Endothelial cell of umbilical vein (primary cell): Measurements from ENCODE around the gene MBD3. TPM values are rescaled to one million over a fixed set of nuclear protein-coding genes. Genes with fewer than 3 reads are reported as not detected.

Experiments
- BruUV-seq: library from RNA; stranded (reverse); fragments of 400-500 nt; replicated peaks from 2 replicates; lab custom pipeline; 2021; lab: Mats Ljungman, UMichigan
- CTCF ChIA-PET: fragments of 300-600, 350-600 bp; sonication (Branson Sonifier 250); formaldehyde crosslinking; loops from one replicate; lab custom pipeline; 2021; ENCODE audit warnings: antibody characterized with exemption, inconsistent platforms; lab: Charles Lee
- POLR2A ChIA-PET: fragments of 300-600, 350-600 bp; sonication (Branson Sonifier 250); formaldehyde crosslinking; loops from one replicate; lab custom pipeline; 2021; ENCODE audit warnings: antibody characterized with exemption, inconsistent platforms; lab: Charles Lee
- DNase-seq: peaks from one replicate; pipeline ENCODE4 v3.0.0-alpha.2; 2011; ENCODE audit warnings: low read depth, low spot score
- FAIRE-seq: peaks from 2 replicates; lab custom pipeline; 2011; peaks lifted over from hg19 to GRCh38; lab: Jason Lieb, UNC
- H2AFZ ChIP-seq: 2 replicates; pipeline ENCODE4 v1.6.0; 2012; ENCODE audit warnings: low read depth, low read length, control low read depth, inconsistent platforms
- H3K27ac ChIP-seq: 2 replicates; pipeline ENCODE4 v1.5.1; 2011; ENCODE audit warnings: low read depth, mild to moderate bottlenecking, control low read depth, low read length, moderate library complexity; ENCODE audit not compliant: insufficient read depth
- H3K27me3 ChIP-seq, 2 experiments: 2 replicates each; pipeline versions ENCODE4 v1.6.0 to v1.6.1; 2011; ENCODE audit warnings: low read length in 2 of 2, mixed read lengths in 1 of 2; ENCODE audit not compliant: control insufficient read depth in 2 of 2, insufficient read depth in 2 of 2
- H3K36me3 ChIP-seq, 2 experiments: 2 replicates in 1 of 2; 3 replicates in 1 of 2; pipeline ENCODE4 v1.5.1; 2011; ENCODE audit warnings: low read length in 2 of 2, mild to moderate bottlenecking in 1 of 2, moderate library complexity in 1 of 2; ENCODE audit not compliant: control insufficient read depth in 2 of 2, insufficient read depth in 2 of 2; ENCODE audit errors: extremely low read depth in 1 of 2
- H3K4me1 ChIP-seq: 3 replicates; pipeline ENCODE4 v1.5.1; 2011; ENCODE audit warnings: mild to moderate bottlenecking, low read length; ENCODE audit not compliant: control insufficient read depth, insufficient read depth; ENCODE audit errors: extremely low read depth
- H3K4me2 ChIP-seq: 2 replicates; pipeline ENCODE4 v1.6.1; 2011; ENCODE audit warnings: low read length, control low read depth, mixed read lengths; ENCODE audit not compliant: insufficient read depth
- H3K4me3 ChIP-seq, 3 experiments: fragments of 200-600 bp in 1 of 3; sonication (generic), shearing (Covaris generic) in 1 of 3; replicated peaks in 1 of 3; 2 replicates each; pipeline ENCODE4 v1.5.1; 2011 to 2016; ENCODE audit warnings: control low read depth in 3 of 3, low read length in 3 of 3, mild to moderate bottlenecking in 2 of 3, inconsistent platforms in 1 of 3, low read depth in 1 of 3, moderate library complexity in 1 of 3; ENCODE audit not compliant: insufficient read depth in 1 of 3
- H3K79me2 ChIP-seq: 2 replicates; pipeline ENCODE4 v1.6.0; 2012; ENCODE audit warnings: low read length, inconsistent platforms; ENCODE audit not compliant: control insufficient read depth, insufficient read depth
- H3K9ac ChIP-seq: replicated peaks from 2 replicates; pipeline ENCODE3; 2011; ENCODE audit warnings: low read length, control low read depth; ENCODE audit not compliant: insufficient read depth; ENCODE audit errors: extremely low read depth
- H3K9me1 ChIP-seq: replicated peaks from 3 replicates; pipeline ENCODE4 v1.6.0; 2011; ENCODE audit warnings: mild to moderate bottlenecking, low read length; ENCODE audit not compliant: control insufficient read depth, insufficient read depth; ENCODE audit errors: extremely low read depth
- H3K9me3 ChIP-seq: replicated peaks from 2 replicates; pipeline ENCODE4 v1.5.1; 2012; ENCODE audit warnings: low read length, inconsistent platforms; ENCODE audit not compliant: control insufficient read depth, insufficient read depth
- H4K20me1 ChIP-seq: replicated peaks from 2 replicates; pipeline ENCODE3; 2011; ENCODE audit warnings: mild to moderate bottlenecking, low read length; ENCODE audit not compliant: control insufficient read depth, insufficient read depth; ENCODE audit errors: extremely low read depth
- CTCF ChIP-seq, 2 donors: IDR thresholded peaks; 1 replicate in 1 of 2; 2 replicates in 1 of 2; pipeline ENCODE4 v1.5.1; 2011; ENCODE audit warnings: low read length in 2 of 2, mild to moderate bottlenecking in 2 of 2, moderate library complexity in 2 of 2, control low read depth in 1 of 2, inconsistent platforms in 1 of 2, low read depth in 1 of 2; ENCODE audit not compliant: insufficient read depth in 1 of 2; ENCODE audit errors: extremely low read depth in 1 of 2
- EZH2 ChIP-seq: IDR thresholded peaks from 2 replicates; pipeline ENCODE4 v1.6.1; 2012; ENCODE audit warnings: borderline replicate concordance, low read depth, mild to moderate bottlenecking, moderate library complexity, low read length, inconsistent platforms; ENCODE audit not compliant: severe bottlenecking
- FOS ChIP-seq: IDR thresholded peaks from 2 replicates; pipeline ENCODE4 v1.6.1; 2011; ENCODE audit warnings: mild to moderate bottlenecking, low read length, moderate library complexity, borderline replicate concordance; ENCODE audit not compliant: insufficient read depth
- GATA2 ChIP-seq: IDR thresholded peaks from 2 replicates; pipeline ENCODE4 v1.7.0; 2011; ENCODE audit warnings: low read depth, mild to moderate bottlenecking, moderate library complexity, mixed read lengths, low read length; ENCODE audit not compliant: insufficient read length, insufficient read depth
- JUN ChIP-seq: IDR thresholded peaks from 2 replicates; pipeline ENCODE4 v1.6.1; 2011; ENCODE audit warnings: borderline replicate concordance, low read depth; ENCODE audit not compliant: insufficient read length, insufficient read depth
- MYC ChIP-seq: IDR thresholded peaks from one replicate; pipeline ENCODE4 v1.6.1; 2011; ENCODE audit warnings: mild to moderate bottlenecking, low read depth, low read length
- POLR2A ChIP-seq: IDR thresholded peaks from 2 replicates; pipeline ENCODE4 v1.6.1; 2012; ENCODE audit warnings: low read depth, mild to moderate bottlenecking, control low read depth, low read length
- POLR2AphosphoS5 ChIP-seq: IDR thresholded peaks from 2 replicates; pipeline ENCODE4 v1.6.1; 2012; ENCODE audit warnings: low read depth, mild to moderate bottlenecking, control low read depth, low read length, moderate library complexity; ENCODE audit not compliant: insufficient read depth
- dilution Hi-C: fragments of 300-500 bp; cut with MboI; formaldehyde crosslinking; loops from one replicate; pipeline ENCODE4 v1.15.0; 2019; ENCODE audit warnings: low sequenced_read_pairs; ENCODE audit not compliant: extremely low pct_ligation_motif_present
- intact Hi-C: fragments of 100-400 bp; cut with micrococcal nuclease; formaldehyde crosslinking; loops from one replicate; pipeline ENCODE4 v1.10.0; 2022
- polyA plus RNA-seq, 4 experiments: library from polyadenylated mRNA; depleted of rRNA in 3 of 4; stranded (reverse) in 3 of 4; unstranded in 1 of 4; fragments of >200 nt; gene quantifications; 2 replicates each; pipeline versions ENCODE4 v1.2.1 to v1.2.3, GENCODE V29; 2011 to 2012; ENCODE audit warnings: missing spikeins in 1 of 4
- total RNA-seq: library from RNA; stranded (reverse); gene quantifications from 2 replicates; pipeline ENCODE4 v1.2.3, GENCODE V29; 2021
- TF ChIP-seq, protein P1 (sequence below): IDR thresholded peaks from 2 replicates; pipeline ENCODE4 v1.6.1; 2011; ENCODE audit not compliant: insufficient read depth, insufficient read length

MBD3 gene
- total and polyA plus RNA-seq, 2 donors (not counting 3 experiments of a cell fraction or from before 2014, with no cell fraction given): 96.8 to 120 TPM

DNA sequence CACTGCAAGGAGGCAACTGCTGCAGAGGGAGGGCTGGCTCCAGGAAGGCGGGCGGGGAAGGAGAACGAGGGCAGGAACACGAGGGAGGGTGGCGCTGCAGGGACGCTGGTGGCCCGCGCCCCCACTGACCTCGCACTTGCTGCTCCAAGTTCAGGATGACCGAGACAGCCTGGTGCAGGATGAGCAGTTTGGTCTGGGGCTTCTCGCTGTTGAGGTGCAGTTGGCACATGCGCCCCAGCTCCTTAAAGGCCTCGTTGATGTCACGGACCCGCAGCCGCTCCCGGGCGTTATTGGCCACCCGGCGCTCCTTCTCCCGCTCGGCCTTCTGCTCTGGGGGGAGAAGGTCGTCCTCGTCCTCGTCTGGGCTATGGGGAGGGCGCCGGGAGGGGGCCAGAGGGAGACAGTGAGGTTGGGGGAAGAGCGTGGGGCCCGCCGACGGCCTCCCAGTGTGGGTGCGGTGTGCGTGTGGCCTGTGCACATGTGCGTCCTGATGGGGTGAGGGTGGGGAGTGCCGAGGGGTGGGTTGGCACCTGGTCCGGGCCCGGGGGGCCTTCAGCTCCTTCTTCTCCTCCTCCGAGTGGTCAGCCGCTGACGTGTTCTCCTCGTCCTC, 22.6 kb upstream of the MBD3 start:
- intact Hi-C loops: no loop called here
- Histone ChIP-seq H3K27ac (no peak overlapping the region), H3K79me2 (no peaks in the 10 kb centered on the region), H3K9me3 (no peaks in the 10 kb centered on the region), H4K20me1 (no peaks in the 10 kb centered on the region), H3K4me3 (no peak overlapping the region), H3K4me2 (no peak overlapping the region), H3K9me1 (no peaks in the 10 kb centered on the region), H2AFZ (no peak overlapping the region), H3K27me3 (no peaks in the 10 kb centered on the region), H3K36me3 (peaks cover 15 to 62% of the 10 kb centered on the region in 2 experiments), H3K4me1 (no peaks in the 10 kb centered on the region), H3K9ac (no peak overlapping the region)
- DNase-seq (no peak), FAIRE-seq (no peak)
- TF ChIP-seq JUN (no peak), EZH2 (no peak), POLR2AphosphoS5 (no peak), FOS (no peak), GATA2 (no peak), CTCF (IDR thresholded peaks at IDR 0.05; ENCODE audit: extremely low read depth in 1 of 2, insufficient read depth in 1 of 2, low read depth in 1 of 2, low read length in 2 of 2) (no peak), MYC (no peak), POLR2A (no peak)
- TF ChIP-seq, protein P1, sequence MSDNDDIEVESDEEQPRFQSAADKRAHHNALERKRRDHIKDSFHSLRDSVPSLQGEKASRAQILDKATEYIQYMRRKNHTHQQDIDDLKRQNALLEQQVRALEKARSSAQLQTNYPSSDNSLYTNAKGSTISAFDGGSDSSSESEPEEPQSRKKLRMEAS: no peak
- ChIA-PET CTCF (interaction anchor here (0.6 kb wide), 1 partner anchor 10 kb away, joined by 3 read pairs; the partner anchor contains the start of gene UQCR11), POLR2A (no interaction called here)
- dilution Hi-C loops: no loop called here
- BruUV-seq: no TSS peak
